ENCODE data around the gene ALK.

The ALK gene

DNA sequence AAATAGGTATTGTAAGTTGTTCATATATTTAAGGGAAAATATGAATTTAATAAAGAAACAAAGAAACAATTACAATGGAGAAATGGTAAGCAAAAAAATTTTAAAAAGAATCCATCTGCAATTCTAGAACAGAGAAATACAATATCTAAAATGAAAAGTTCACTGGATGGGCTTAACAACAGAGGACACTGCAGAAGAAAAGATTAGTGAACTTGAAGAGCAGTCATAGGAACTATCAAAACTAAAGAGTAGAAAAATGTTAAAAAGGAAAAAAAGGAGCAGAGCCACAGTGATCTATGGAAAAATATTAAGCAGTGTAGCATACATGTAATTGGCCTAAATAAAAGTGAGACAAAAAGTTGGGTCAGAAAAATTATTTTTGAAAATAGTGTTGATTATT, 83.5 kb downstream of the ALK start:
- TF ChIP-seq, protein P1, sequence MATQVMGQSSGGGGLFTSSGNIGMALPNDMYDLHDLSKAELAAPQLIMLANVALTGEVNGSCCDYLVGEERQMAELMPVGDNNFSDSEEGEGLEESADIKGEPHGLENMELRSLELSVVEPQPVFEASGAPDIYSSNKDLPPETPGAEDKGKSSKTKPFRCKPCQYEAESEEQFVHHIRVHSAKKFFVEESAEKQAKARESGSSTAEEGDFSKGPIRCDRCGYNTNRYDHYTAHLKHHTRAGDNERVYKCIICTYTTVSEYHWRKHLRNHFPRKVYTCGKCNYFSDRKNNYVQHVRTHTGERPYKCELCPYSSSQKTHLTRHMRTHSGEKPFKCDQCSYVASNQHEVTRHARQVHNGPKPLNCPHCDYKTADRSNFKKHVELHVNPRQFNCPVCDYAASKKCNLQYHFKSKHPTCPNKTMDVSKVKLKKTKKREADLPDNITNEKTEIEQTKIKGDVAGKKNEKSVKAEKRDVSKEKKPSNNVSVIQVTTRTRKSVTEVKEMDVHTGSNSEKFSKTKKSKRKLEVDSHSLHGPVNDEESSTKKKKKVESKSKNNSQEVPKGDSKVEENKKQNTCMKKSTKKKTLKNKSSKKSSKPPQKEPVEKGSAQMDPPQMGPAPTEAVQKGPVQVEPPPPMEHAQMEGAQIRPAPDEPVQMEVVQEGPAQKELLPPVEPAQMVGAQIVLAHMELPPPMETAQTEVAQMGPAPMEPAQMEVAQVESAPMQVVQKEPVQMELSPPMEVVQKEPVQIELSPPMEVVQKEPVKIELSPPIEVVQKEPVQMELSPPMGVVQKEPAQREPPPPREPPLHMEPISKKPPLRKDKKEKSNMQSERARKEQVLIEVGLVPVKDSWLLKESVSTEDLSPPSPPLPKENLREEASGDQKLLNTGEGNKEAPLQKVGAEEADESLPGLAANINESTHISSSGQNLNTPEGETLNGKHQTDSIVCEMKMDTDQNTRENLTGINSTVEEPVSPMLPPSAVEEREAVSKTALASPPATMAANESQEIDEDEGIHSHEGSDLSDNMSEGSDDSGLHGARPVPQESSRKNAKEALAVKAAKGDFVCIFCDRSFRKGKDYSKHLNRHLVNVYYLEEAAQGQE (IDR thresholded peaks at IDR 0.05; ENCODE audit: low read depth), result no peak
- TF ChIP-seq CREB1 (IDR thresholded peaks at IDR 0.05; ENCODE audit: low read depth) (no peak), CEBPB (IDR thresholded peaks at IDR 0.05) (no peak), RAD21 (IDR thresholded peaks at IDR 0.05; ENCODE audit: low read depth) (no peak), TEAD4 (IDR thresholded peaks at IDR 0.05) (no peak), NFIC (IDR thresholded peaks at IDR 0.05) (no peak), EGR1 (IDR thresholded peaks at IDR 0.05) (no peak), TCF12 (IDR thresholded peaks at IDR 0.05; ENCODE audit: low read depth) (no peak), EP300 (IDR thresholded peaks at IDR 0.05; ENCODE audit: borderline replicate concordance) (no peak), TAF1 (IDR thresholded peaks at IDR 0.05; ENCODE audit: low read depth) (no peak), ZBTB7A (IDR thresholded peaks at IDR 0.05; ENCODE audit: low read depth) (no peak), YY1 (IDR thresholded peaks at IDR 0.05; ENCODE audit: low read depth) (no peak), USF1 (IDR thresholded peaks at IDR 0.05) (no peak), FOXM1 (IDR thresholded peaks at IDR 0.05; ENCODE audit: borderline replicate concordance, low read depth) (no peak)
- TF ChIP-seq, protein P2, sequence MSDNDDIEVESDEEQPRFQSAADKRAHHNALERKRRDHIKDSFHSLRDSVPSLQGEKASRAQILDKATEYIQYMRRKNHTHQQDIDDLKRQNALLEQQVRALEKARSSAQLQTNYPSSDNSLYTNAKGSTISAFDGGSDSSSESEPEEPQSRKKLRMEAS (IDR thresholded peaks at IDR 0.05), result no peak

- no peak for TF ChIP-seq EGR1 (IDR thresholded peaks at IDR 0.05)
Measured at GRCh38 chr2:29834624-29835023, 86.8 kb downstream of the ALK start.

DNA sequence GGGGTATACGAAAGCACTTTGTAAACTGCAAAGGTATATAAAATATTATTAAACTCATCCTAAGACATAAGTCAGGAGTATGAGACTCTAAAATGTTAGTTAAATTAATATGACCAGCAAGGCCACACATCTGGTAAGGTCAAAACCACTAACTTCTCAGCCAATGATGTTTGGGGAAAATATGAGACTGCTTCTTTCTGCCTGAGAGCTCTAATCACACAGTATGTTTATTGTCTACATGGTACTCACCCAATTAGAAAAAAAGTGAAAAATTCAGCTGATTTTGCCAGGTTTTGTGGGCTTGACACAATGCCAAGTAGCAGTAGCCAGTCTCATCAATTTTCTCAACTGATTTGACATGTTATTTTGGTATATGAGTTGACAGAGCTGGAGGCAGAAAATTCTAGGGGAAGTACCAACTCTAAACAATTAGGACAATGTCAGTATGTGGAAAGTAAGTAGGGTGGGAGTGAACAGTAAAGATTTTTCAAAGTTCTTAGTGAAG, 87.3 kb downstream of the ALK start:
- TF ChIP-seq CEBPB (IDR thresholded peaks at IDR 0.05) (no peak), USF1 (IDR thresholded peaks at IDR 0.05) (no peak), TAF1 (IDR thresholded peaks at IDR 0.05; ENCODE audit: low read depth) (no peak), EP300 (IDR thresholded peaks at IDR 0.05; ENCODE audit: borderline replicate concordance) (no peak), YY1 (IDR thresholded peaks at IDR 0.05; ENCODE audit: low read depth) (no peak), CREB1 (IDR thresholded peaks at IDR 0.05; ENCODE audit: low read depth) (no peak), FOXM1 (IDR thresholded peaks at IDR 0.05; ENCODE audit: borderline replicate concordance, low read depth) (no peak), ZBTB7A (IDR thresholded peaks at IDR 0.05; ENCODE audit: low read depth) (no peak), NFIC (IDR thresholded peaks at IDR 0.05) (no peak)
- TF ChIP-seq, protein P1 (IDR thresholded peaks at IDR 0.05; ENCODE audit: low read depth), result no peak

DNA sequence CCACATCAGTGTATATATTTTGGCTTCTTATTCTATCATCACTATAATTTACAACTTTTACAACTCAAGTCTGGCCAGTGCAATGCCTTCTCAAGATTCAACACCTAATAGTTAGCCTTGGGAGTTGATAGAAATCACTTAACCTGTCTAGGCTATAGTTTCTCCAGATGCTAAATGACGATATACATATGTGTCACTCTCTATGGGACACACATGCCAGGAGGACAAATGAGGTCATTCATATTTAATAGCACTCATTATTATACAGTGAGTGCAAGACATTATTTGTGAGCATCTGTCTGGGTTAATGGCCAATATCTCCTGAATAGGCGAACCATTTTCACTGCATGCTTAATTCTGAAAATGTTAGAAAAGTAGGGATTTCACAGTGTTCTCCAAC, 89.8 kb downstream of the ALK start:
- TF ChIP-seq, protein P2 (IDR thresholded peaks at IDR 0.05), result no peak

DNA sequence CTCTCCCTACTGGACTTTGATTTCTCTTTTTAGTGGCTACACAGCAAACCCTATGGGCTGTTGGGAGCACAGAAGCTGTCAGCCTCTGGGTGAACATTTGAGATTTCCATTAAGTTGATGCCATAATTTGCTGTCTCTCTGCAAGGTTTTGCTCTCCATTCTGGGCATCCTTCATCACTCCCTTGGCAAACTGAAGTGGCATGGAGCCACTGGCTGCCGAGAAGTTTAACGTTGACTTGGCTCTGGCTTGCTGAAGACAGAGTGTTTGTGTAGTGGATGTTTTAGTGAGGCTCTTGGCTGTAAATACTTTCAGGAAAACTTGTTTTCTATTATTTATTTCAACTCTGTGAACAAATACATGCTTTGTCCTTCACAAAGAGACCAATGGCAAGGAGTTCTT, 91.5 kb downstream of the ALK start:
- no peak for TF ChIP-seq ZBTB7A (IDR thresholded peaks at IDR 0.05; ENCODE audit: low read depth)
- no peak for TF ChIP-seq TCF12 (IDR thresholded peaks at IDR 0.05; ENCODE audit: low read depth)
- no peak for TF ChIP-seq NFIC (IDR thresholded peaks at IDR 0.05)
- TF ChIP-seq, protein P1 (IDR thresholded peaks at IDR 0.05; ENCODE audit: low read depth), result no peak
- TF ChIP-seq FOXM1 (IDR thresholded peaks at IDR 0.05; ENCODE audit: borderline replicate concordance, low read depth), result no peak
- no peak for TF ChIP-seq TAF1 (IDR thresholded peaks at IDR 0.05; ENCODE audit: low read depth)
- no peak for TF ChIP-seq CEBPB (IDR thresholded peaks at IDR 0.05)
- TF ChIP-seq EP300 (IDR thresholded peaks at IDR 0.05; ENCODE audit: borderline replicate concordance), result no peak
- no peak for TF ChIP-seq CREB1 (IDR thresholded peaks at IDR 0.05; ENCODE audit: low read depth)
- no peak for TF ChIP-seq YY1 (IDR thresholded peaks at IDR 0.05; ENCODE audit: low read depth)
- TF ChIP-seq TEAD4 (IDR thresholded peaks at IDR 0.05), result no peak
- no peak for TF ChIP-seq RAD21 (IDR thresholded peaks at IDR 0.05; ENCODE audit: low read depth)
- no peak for TF ChIP-seq EGR1 (IDR thresholded peaks at IDR 0.05)
- TF ChIP-seq, protein P2 (IDR thresholded peaks at IDR 0.05), result no peak
- TF ChIP-seq USF1 (IDR thresholded peaks at IDR 0.05), result no peak

Data from Ishikawa (cell line).